Measurements from ENCODE around the gene MTREX.

The MTREX gene

GRCh38 chr5:55377810-55378209, 70.0 kb downstream of the MTREX start:
- no peak for DNase-seq (ENCODE audit: low read depth in 3 of 3, low spot score in 1 of 3)

- no peak for DNase-seq (ENCODE audit: low read depth in 3 of 3, low spot score in 1 of 3)
These were observed 75.5 kb downstream of the MTREX start for GRCh38 chr5:55383254-55383653.

- no peak for DNase-seq (ENCODE audit: low read depth in 3 of 3, low spot score in 1 of 3)
These were observed 76.3 kb downstream of the MTREX start for GRCh38 chr5:55384072-55384471.

GRCh38 chr5:55385227-55385626, 77.4 kb downstream of the MTREX start:
- DNase-seq (ENCODE audit: low read depth in 3 of 3, low spot score in 1 of 3): no peak

- DNase-seq (ENCODE audit: low read depth in 3 of 3, low spot score in 1 of 3): no peak
These were observed 78.1 kb downstream of the MTREX start for GRCh38 chr5:55385846-55386245.

GRCh38 chr5:55386356-55386755, 78.6 kb downstream of the MTREX start:
- no peak for DNase-seq (ENCODE audit: low read depth in 3 of 3, low spot score in 1 of 3)

GRCh38 chr5:55387865-55388264, 80.1 kb downstream of the MTREX start:
- DNase-seq (ENCODE audit: low read depth in 3 of 3, low spot score in 1 of 3): no peak

GRCh38 chr5:55391707-55392106, 83.9 kb downstream of the MTREX start:
- no peak for DNase-seq (ENCODE audit: low read depth in 3 of 3, low spot score in 1 of 3)

- DNase-seq (ENCODE audit: low read depth in 3 of 3, low spot score in 1 of 3): no peak
These were observed 84.9 kb downstream of the MTREX start for GRCh38 chr5:55392669-55393068.

- DNase-seq (ENCODE audit: low read depth in 3 of 3, low spot score in 1 of 3): no peak
These were observed 85.8 kb downstream of the MTREX start for GRCh38 chr5:55393501-55394175.

- DNase-seq (ENCODE audit: low read depth in 3 of 3, low spot score in 1 of 3): no peak
These were observed 94.4 kb downstream of the MTREX start for GRCh38 chr5:55402199-55402598.

- DNase-seq (ENCODE audit: low read depth in 3 of 3, low spot score in 1 of 3): no peak
These were observed 98.5 kb downstream of the MTREX start for GRCh38 chr5:55406292-55406691.

GRCh38 chr5:55407059-55407684, 99.4 kb downstream of the MTREX start:
- DNase-seq (ENCODE audit: low read depth in 3 of 3, low spot score in 1 of 3): no peak

GRCh38 chr5:55407984-55408383, 100.2 kb downstream of the MTREX start:
- no peak for DNase-seq (ENCODE audit: low read depth in 3 of 3, low spot score in 1 of 3)

GRCh38 chr5:55409775-55410174, 102.0 kb downstream of the MTREX start:
- no peak for DNase-seq (ENCODE audit: low read depth in 3 of 3, low spot score in 1 of 3)

- no peak for DNase-seq (ENCODE audit: low read depth in 3 of 3, low spot score in 1 of 3)
These were observed 103.1 kb downstream of the MTREX start for GRCh38 chr5:55410845-55411244.

- no peak for DNase-seq (ENCODE audit: low read depth in 3 of 3, low spot score in 1 of 3)
These were observed 104.1 kb downstream of the MTREX start for GRCh38 chr5:55411876-55412275.

GRCh38 chr5:55413644-55414043, 105.9 kb downstream of the MTREX start:
- no peak for DNase-seq (ENCODE audit: low read depth in 3 of 3, low spot score in 1 of 3)

- DNase-seq (ENCODE audit: low read depth in 3 of 3, low spot score in 1 of 3): no peak
These were observed 107.3 kb downstream of the MTREX start for GRCh38 chr5:55415071-55415470.

- DNase-seq (ENCODE audit: low read depth in 3 of 3, low spot score in 1 of 3): no peak
These were observed 108.5 kb downstream of the MTREX start for GRCh38 chr5:55416306-55416705.

- no peak for DNase-seq (ENCODE audit: low read depth in 3 of 3, low spot score in 1 of 3)
These were observed 111.5 kb downstream of the MTREX start for GRCh38 chr5:55418994-55419968.

GRCh38 chr5:55421074-55421529, 113.3 kb downstream of the MTREX start:
- no peak for DNase-seq (ENCODE audit: low read depth in 3 of 3, low spot score in 1 of 3)

Data from stimulated activated CD4-positive, alpha-beta T cell treated with anti-CD3 and anti-CD28 coated beads, TNF-alpha, amount 100 ng/mL, for 1 hour (primary cell).